IPS-15b (cell line): ENCODE measurements around the gene DCDC2.
"Not testable (repeated sequence)": the region's sequence is repeated elsewhere in the genome, so short reads cannot be mapped to it uniquely, and the experiment has no call there.

Source experiments
- H3K27me3 ChIP-seq: one replicate; pipeline ENCODE4 v1.6.1; 2013; ENCODE audit warnings: low read length; ENCODE audit not compliant: control insufficient read depth, insufficient read depth
- H3K36me3 ChIP-seq: one replicate; pipeline ENCODE4 v1.6.1; 2013; ENCODE audit warnings: low read length; ENCODE audit not compliant: control insufficient read depth, insufficient read depth
- H3K4me1 ChIP-seq: one replicate; pipeline ENCODE4 v1.6.1; 2013; ENCODE audit warnings: mild to moderate bottlenecking, low read length; ENCODE audit not compliant: control insufficient read depth, insufficient read depth
- H3K4me3 ChIP-seq: one replicate; pipeline ENCODE4 v1.5.1; 2013; ENCODE audit warnings: low read depth, low read length
- H3K9ac ChIP-seq: one replicate; pipeline ENCODE4 v1.6.1; 2013; ENCODE audit warnings: low read depth, mild to moderate bottlenecking, low read length
- H3K9me3 ChIP-seq: one replicate; pipeline ENCODE4 v1.6.1; 2013; ENCODE audit warnings: mild to moderate bottlenecking, low read length; ENCODE audit not compliant: control insufficient read depth, insufficient read depth

The DCDC2 gene

GRCh38 chr6:24273096-24273870 is 84.6 kb downstream of the DCDC2 start:
- no peaks in the 10 kb centered on the region for H3K4me1 ChIP-seq
- no peak overlapping the region for H3K4me3 ChIP-seq
- no peaks in the 10 kb centered on the region for H3K36me3 ChIP-seq
- no peaks in the 10 kb centered on the region for H3K9me3 ChIP-seq
- H3K27me3 ChIP-seq = no peaks in the 10 kb centered on the region
- H3K9ac ChIP-seq = no peak overlapping the region

- Histone ChIP-seq H3K27me3 (no peaks in the 10 kb centered on the region), H3K9me3 (no peaks in the 10 kb centered on the region), H3K9ac (no peak overlapping the region), H3K36me3 (no peaks in the 10 kb centered on the region), H3K4me1 (no peaks in the 10 kb centered on the region), H3K4me3 (no peak overlapping the region)
Measured at GRCh38 chr6:24272553-24272952, 85.3 kb downstream of the DCDC2 start.

GRCh38 chr6:24272148-24272547 is 85.7 kb downstream of the DCDC2 start:
- no peaks in the 10 kb centered on the region for H3K9me3 ChIP-seq
- no peaks in the 10 kb centered on the region for H3K36me3 ChIP-seq

GRCh38 chr6:24270011-24270410 is 87.8 kb downstream of the DCDC2 start:
- no peaks in the 10 kb centered on the region for H3K36me3 ChIP-seq
- H3K4me3 ChIP-seq = no peak overlapping the region

More at GRCh38 chr6:24272148-24272547, 85.7 kb downstream of the DCDC2 start:
- H3K27me3 ChIP-seq = no peaks in the 10 kb centered on the region
- no peak overlapping the region for H3K9ac ChIP-seq
- no peaks in the 10 kb centered on the region for H3K4me1 ChIP-seq
- no peak overlapping the region for H3K4me3 ChIP-seq

GRCh38 chr6:24258214-24258613 is 99.6 kb downstream of the DCDC2 start:
- H3K36me3 ChIP-seq = not testable (repeated sequence)

More at GRCh38 chr6:24270011-24270410, 87.8 kb downstream of the DCDC2 start:
- Histone ChIP-seq H3K9ac (no peak overlapping the region), H3K9me3 (no peaks in the 10 kb centered on the region), H3K27me3 (no peaks in the 10 kb centered on the region), H3K4me1 (no peaks in the 10 kb centered on the region)

GRCh38 chr6:24257282-24257681 is 100.6 kb downstream of the DCDC2 start:
- peaks cover 4% of the 10 kb centered on the region for H3K4me1 ChIP-seq
- H3K36me3 ChIP-seq = no peaks in the 10 kb centered on the region
- H3K9me3 ChIP-seq = no peaks in the 10 kb centered on the region
- H3K9ac ChIP-seq = no peak overlapping the region
- no peak overlapping the region for H3K4me3 ChIP-seq
- no peaks in the 10 kb centered on the region for H3K27me3 ChIP-seq

More at GRCh38 chr6:24258214-24258613, 99.6 kb downstream of the DCDC2 start:
- not testable (repeated sequence) for H3K4me1 ChIP-seq, H3K27me3 ChIP-seq, H3K9me3 ChIP-seq, H3K9ac ChIP-seq, H3K4me3 ChIP-seq

GRCh38 chr6:24255676-24256075 is 102.2 kb downstream of the DCDC2 start:
- Histone ChIP-seq H3K9me3 (no peaks in the 10 kb centered on the region), H3K27me3 (no peaks in the 10 kb centered on the region), H3K36me3 (no peaks in the 10 kb centered on the region), H3K9ac (no peak overlapping the region), H3K4me3 (no peak overlapping the region), H3K4me1 (peaks cover 12% of the 10 kb centered on the region)

- no peaks in the 10 kb centered on the region for H3K36me3 ChIP-seq
- peaks cover 16% of the 10 kb centered on the region for H3K4me1 ChIP-seq
- H3K4me3 ChIP-seq = no peak overlapping the region
- H3K9me3 ChIP-seq = no peaks in the 10 kb centered on the region
- no peak overlapping the region for H3K9ac ChIP-seq
- no peaks in the 10 kb centered on the region for H3K27me3 ChIP-seq
Measured at GRCh38 chr6:24253360-24253759, 104.5 kb downstream of the DCDC2 start.

GRCh38 chr6:24252280-24252679 is 105.6 kb downstream of the DCDC2 start:
- Histone ChIP-seq H3K4me3 (no peak overlapping the region), H3K27me3 (no peaks in the 10 kb centered on the region), H3K9ac (no peak overlapping the region), H3K36me3 (no peaks in the 10 kb centered on the region), H3K9me3 (no peaks in the 10 kb centered on the region), H3K4me1 (peaks cover 16% of the 10 kb centered on the region)

- Histone ChIP-seq H3K27me3 (no peaks in the 10 kb centered on the region), H3K36me3 (no peaks in the 10 kb centered on the region), H3K9me3 (no peaks in the 10 kb centered on the region), H3K9ac (no peak overlapping the region), H3K4me1 (peaks cover 16% of the 10 kb centered on the region), H3K4me3 (no peak overlapping the region)
Measured at GRCh38 chr6:24251339-24251738, 106.5 kb downstream of the DCDC2 start.

GRCh38 chr6:24249926-24250325 is 107.9 kb downstream of the DCDC2 start:
- Histone ChIP-seq H3K9me3 (no peaks in the 10 kb centered on the region), H3K4me1 (peaks cover 16% of the 10 kb centered on the region), H3K36me3 (no peaks in the 10 kb centered on the region), H3K4me3 (no peak overlapping the region), H3K9ac (no peak overlapping the region), H3K27me3 (no peaks in the 10 kb centered on the region)

- Histone ChIP-seq H3K27me3 (no peaks in the 10 kb centered on the region), H3K36me3 (no peaks in the 10 kb centered on the region), H3K9ac (no peak overlapping the region), H3K4me3 (no peak overlapping the region), H3K4me1 (peaks cover 3% of the 10 kb centered on the region), H3K9me3 (no peaks in the 10 kb centered on the region)
Measured at GRCh38 chr6:24245275-24245674, 112.6 kb downstream of the DCDC2 start.
